ENCODE data around the gene KRABD2.
"Not testable (repeated sequence)": the region's sequence is repeated elsewhere in the genome, so short reads cannot be mapped to it uniquely, and the experiment has no call there.

KRABD2 gene

GRCh38 chr17:8376271-8377067 is at the start of gene KRABD2:
Gene KRABD2, minus strand, starts transcription at chr17:8376704.
- DNase-seq (ENCODE audit: low spot score), result peak; percentile 90

DNA sequence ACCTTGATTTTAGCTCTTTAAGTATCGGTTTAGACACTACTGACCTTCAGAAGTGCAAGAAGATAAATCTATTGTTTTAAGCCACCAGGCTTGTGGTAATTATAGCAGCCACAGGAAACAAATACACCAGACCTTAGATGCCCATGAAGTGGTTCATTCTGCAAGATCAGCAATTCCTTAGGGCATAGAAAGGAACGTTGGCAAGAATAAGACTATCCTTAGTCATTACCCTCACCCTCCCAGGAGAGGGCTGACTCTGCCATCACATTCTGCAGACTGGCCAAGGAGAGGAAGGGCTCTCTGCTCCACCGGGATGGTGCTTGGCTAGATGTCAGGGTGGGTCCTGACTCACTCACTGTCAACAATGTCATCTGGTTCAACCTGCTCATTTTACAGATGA is 45.1 kb upstream of the KRABD2 start:
- DNase-seq (ENCODE audit: low spot score), result no peak

GRCh38 chr17:8420041-8420934 is 43.8 kb upstream of the KRABD2 start:
- DNase-seq (ENCODE audit: low spot score), result peak; percentile 37

- DNase-seq (ENCODE audit: low spot score), result no peak
Measured at GRCh38 chr17:8419305-8419704, 42.8 kb upstream of the KRABD2 start.

- DNase-seq (ENCODE audit: low spot score), result no peak
Measured at GRCh38 chr17:8418471-8418870, 42.0 kb upstream of the KRABD2 start.

GRCh38 chr17:8417806-8418205 is 41.3 kb upstream of the KRABD2 start:
- DNase-seq (ENCODE audit: low spot score), result no peak

GRCh38 chr17:8413938-8414337 is 37.4 kb upstream of the KRABD2 start:
- no peak for DNase-seq (ENCODE audit: low spot score)

DNA sequence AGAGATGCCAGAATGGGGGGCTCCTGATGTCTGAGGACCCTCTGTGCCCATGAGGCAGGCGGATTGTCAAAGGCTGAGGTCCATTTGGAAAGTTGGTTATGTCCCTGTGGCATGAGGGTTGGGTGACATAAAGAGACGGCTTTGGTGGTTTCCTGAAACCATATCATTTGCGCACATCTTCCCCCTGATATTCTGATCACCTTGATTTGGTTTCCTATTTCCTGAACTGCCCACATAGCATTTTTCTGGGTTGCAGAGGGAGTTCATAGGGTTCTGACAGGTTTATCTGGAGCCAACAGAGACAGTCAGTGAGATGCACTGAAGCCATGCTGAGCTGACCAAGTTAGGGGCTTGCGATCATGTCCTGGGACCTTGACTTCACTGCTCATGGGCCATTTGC is 36.8 kb upstream of the KRABD2 start:
- DNase-seq (ENCODE audit: low spot score), result no peak

DNA sequence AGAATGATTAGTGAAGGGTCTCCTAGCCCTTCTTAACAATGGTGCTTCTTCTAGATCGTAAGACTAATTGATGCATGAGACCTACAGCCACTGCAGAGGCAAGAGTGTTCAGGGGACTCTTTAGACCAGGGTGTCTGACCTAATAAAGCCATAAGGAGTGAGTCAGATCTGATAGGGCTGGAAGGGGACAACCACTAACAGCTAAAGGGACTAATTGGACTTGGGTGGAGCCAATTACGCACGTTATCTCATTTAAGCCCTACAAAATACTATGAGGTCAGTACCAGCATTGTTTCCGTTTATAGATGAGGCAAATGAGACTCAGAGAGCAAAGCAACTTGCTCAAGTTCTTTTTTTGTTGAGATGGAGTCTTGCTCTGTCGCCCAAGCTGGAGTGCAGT is 35.6 kb upstream of the KRABD2 start:
- DNase-seq (ENCODE audit: low spot score), result no peak

- DNase-seq (ENCODE audit: low spot score), result no peak
Measured at GRCh38 chr17:8410883-8411238, 34.4 kb upstream of the KRABD2 start.

- peak; percentile 51 for DNase-seq (ENCODE audit: low spot score)
Measured at GRCh38 chr17:8409966-8410882, 33.7 kb upstream of the KRABD2 start.

- no peak for DNase-seq (ENCODE audit: low spot score)
Measured at GRCh38 chr17:8408371-8408770, 31.9 kb upstream of the KRABD2 start.

GRCh38 chr17:8406174-8406573 is 29.7 kb upstream of the KRABD2 start:
- DNase-seq (ENCODE audit: low spot score), result no peak

GRCh38 chr17:8405499-8406016 is 29.1 kb upstream of the KRABD2 start:
- DNase-seq (ENCODE audit: low spot score), result no peak

GRCh38 chr17:8402921-8403536 is 26.5 kb upstream of the KRABD2 start:
- no peak for DNase-seq (ENCODE audit: low spot score)

DNA sequence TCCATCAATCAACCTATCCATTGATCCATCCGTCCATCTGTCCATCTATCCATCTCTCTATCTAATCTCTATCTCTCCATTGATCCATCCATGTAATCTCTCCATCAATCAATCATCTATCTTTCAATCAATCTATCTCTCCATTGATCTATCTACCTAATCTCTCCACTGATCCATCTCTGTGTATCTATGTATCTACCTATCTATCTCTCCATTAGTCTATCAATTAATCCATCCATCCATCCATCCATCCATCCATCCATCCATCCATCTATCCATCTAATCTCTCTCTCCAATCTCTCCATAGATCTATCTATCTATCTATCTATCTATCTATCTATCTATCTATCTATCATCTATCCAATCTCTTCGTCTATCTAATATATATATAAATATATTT is 24.6 kb upstream of the KRABD2 start:
- no peak for DNase-seq (ENCODE audit: low spot score)

DNA sequence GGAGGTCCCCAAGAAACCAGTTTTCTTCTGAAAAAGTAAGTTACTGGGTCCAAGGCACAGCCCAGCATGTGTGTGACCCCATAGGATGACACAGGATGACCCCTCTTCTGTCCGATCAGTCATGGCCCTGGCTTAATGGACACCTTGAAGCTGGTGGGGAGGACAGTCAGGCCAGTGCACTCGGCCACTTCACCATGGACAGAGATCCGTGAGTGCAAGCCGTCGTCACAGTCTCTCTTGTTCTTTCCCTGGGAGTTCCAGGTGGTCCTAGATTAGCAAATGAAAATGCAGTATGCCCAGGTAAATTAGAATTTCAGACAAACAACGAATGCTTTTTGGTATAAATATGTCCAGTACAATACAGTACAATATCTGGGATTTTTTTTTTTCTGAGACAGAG is 22.5 kb upstream of the KRABD2 start:
- DNase-seq (ENCODE audit: low spot score), result no peak

GRCh38 chr17:8397636-8398035 is 21.1 kb upstream of the KRABD2 start, which contains the start of gene RNF222:
Gene RNF222, minus strand, starts transcription at chr17:8397827. Its CDS starts 4,366 bp downstream, at chr17:8393461.
- no peak for DNase-seq (ENCODE audit: low spot score)

GRCh38 chr17:8394497-8394896 is 18.0 kb upstream of the KRABD2 start:
- not testable (repeated sequence) for DNase-seq (ENCODE audit: low spot score)

DNA sequence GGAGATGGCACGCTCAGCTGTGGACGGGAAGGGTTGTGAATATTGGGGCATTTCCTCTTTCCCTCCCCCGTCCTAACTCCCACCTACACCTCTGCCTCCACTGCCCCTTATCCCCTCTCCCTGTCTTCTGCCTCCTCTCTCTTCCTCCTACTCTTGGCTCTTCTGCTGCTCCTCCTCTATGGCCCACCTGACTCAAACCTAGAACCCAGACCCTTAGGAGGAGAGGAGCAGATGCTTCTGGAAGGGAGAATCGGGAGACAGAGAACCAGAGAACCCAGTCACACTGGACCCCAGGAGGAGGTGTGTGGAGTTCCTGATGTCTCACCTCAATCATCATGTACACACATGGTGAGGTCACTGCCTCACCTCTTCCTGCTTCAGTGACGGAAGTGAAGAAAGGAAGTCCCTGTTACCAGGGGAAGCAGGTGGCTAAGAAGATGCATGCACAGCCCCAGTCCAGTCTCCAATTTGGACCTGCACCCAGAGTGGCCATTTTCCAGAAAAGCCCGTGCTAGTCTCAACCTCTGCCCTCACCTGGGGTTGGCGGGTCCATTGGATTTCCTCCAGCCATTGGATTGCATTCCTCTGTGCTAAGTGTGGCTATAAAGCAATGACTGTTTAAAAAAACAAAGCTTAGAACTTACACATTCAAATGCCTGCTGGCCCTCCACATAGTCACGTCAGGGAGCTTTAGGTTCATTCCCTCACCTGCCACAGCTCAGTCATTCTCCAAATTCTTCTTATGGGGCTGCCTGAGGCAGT is 17.1 kb upstream of the KRABD2 start:
- DNase-seq (ENCODE audit: low spot score), result no peak
